NCI-H82 (cell line): ENCODE measurements around the gene HIVEP3.
A peak's percentile ranks its signal among the peaks of the same experiment; 100 is the strongest.

ENCODE experiments used
- DNase-seq: peaks from one replicate; lab custom pipeline; 2025; lab: John Stamatoyannopoulos, UW

Gene HIVEP3

DNA sequence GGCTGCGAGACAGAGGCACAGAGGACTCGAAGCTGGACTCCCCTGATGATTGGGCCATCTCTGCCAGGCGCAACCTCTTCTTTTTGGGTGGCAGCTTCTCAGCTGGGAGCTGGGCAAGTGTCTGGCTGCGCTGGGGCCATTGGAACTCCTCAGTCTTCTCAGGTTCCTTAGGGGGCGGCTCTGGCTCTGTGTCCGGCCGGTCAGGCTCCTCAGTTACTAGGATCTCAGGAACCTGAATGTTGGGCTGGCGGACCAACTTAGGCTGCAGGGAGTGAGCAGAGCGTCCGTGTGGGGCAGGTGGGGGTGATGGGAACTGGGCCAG lies 336.8 kb downstream of the HIVEP3 start:
- DNase-seq = no peak

GRCh38 chr1:41581216-41582003 lies 337.3 kb downstream of the HIVEP3 start:
- DNase-seq = no peak

DNA sequence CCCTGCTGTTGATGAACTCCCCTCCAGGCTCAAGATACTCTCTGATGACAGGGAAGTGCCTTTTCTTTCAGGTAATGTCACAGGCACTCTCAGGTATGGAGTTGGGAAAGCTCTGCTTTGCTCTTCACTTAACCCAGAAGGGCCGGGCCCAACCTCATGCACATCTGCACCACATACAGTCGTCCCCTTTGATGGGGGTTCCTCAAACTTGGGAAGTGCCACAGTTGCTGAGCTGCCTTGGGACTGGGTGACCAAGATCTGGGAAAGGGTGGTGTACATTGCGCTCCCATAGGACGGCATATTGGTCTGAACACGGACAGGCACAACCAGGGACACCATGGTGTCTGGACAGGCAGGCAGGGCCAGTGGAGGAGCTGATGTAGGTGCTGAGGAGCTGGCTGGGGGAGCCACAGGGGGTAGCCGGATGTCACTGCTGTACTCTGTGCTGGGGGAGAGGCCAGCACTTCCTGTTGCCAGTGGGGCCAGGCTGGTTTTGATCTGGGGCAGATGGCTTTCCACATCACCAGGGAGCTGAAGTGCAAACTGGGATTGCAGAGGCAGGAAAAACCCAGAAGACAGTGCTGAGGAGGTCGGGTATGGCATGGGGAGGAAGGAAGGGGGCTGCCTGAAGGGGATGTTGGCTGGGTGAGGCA lies 338.1 kb downstream of the HIVEP3 start:
- no peak for DNase-seq

GRCh38 chr1:41580021-41580420 lies 338.7 kb downstream of the HIVEP3 start:
- peak; percentile 83 for DNase-seq

DNA sequence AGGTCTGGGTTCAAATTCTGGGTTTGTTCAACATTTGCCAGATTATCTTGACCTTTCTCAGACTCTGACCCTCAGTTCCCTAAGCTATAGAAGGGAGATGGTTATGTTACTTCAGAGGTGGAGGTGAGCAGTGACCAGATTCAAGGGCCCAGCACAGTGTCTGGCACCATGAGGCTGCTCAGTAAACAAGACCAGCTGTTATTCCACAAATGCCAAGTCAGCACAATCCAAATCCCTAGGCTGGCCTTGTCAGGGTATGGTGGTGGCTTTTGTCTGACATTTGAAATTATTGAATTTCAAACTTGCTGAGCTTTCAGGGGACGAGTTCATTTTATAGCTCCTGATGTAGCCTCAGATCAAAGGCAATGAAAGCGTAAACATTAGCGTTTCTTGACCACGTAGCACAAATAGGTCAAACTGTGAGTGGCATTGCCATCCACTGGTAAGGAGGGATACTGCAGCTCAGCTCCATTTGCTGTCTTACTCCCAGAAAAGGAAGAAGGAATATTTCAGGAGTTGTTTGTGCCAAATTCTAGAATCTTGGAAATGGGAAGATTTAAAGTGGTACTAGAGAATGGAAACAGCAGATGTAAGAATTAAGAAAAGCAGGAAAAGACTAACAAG lies 339.9 kb downstream of the HIVEP3 start:
- peak; percentile 17 for DNase-seq

DNA sequence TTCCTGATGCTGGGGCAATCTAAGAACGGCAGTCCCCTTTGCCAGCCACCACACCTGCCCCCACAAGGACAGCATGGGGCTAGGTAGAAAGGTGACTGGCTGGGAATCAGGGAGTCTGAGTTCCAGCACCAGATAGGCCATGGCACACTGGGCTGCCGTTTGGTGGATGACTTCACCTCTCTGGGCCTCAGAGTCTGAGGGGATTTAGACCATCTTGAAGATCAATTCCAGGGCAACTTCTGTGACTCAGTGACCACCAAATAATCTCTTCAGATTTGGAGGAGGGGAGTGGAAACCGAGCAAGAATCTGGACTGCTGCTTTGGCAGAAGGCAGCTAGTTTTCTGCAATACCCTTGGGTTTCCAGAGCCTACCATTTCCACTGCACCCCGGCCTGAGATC lies 342.1 kb downstream of the HIVEP3 start:
- DNase-seq = no peak

DNA sequence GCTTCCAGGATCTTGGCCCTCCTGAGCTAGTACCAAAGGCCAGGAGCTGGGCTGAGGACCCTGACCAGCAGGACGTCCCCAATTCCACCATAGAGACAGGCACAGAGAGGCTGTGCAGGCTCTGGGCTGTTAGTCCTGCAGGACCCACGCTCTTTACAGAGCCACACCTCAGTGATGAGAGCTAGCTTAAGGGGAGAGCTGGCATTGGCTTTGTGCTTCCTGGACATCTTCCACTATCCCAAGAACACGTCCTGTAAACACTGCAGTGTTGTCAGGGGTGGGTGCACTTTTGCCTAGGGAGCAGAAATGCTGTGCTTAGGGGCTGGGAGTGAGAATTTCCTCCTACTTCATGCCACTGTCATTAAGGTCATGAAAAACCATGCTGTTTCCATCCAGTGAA lies 342.5 kb downstream of the HIVEP3 start:
- DNase-seq = no peak

GRCh38 chr1:41574842-41575241 lies 343.9 kb downstream of the HIVEP3 start:
- no peak for DNase-seq

DNA sequence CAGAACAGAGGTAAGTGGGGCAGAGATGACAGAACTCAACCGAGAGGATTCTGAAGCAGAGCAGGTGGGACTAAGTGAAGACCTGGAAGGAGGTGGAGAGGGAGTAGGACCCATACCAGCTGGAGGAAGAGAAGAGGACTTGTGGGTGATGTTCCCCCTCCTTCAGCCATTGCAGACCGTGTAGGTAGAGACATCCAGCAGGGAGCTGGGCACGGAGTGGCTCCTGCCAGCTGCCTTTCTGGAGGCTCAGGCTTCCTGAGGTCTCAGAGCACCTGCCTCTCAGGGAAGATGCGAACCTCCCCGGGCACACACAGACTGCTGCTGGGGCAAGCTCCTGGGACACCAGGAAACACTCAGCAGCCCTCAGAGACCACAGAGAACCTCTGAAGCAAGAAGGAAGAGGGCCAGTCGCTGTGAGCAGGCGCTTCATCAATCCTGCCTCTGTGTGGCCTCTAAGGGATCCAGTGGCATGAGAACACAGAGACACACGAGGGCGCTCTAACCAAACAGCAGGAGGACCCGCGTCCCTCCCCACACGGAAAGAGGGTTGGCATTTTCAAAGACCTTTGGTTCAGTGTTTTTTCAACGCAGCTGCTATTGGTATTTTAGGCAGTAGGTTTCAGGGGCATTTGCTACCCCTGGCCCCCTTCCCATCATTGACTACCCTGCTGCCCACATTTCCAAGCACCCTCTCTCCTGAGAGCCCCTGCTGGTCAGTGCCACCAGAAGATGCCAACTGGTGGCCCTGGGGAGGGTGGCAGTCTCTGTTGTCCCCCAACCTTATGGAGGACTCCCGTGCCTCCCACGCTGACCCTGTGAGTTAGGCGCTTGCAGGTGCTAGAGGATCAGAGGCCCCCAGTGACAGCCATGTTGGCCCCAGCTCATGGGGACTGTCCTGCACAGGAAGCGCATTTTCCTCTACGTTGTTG lies 344.7 kb downstream of the HIVEP3 start:
- peak; percentile 91 for DNase-seq

DNA sequence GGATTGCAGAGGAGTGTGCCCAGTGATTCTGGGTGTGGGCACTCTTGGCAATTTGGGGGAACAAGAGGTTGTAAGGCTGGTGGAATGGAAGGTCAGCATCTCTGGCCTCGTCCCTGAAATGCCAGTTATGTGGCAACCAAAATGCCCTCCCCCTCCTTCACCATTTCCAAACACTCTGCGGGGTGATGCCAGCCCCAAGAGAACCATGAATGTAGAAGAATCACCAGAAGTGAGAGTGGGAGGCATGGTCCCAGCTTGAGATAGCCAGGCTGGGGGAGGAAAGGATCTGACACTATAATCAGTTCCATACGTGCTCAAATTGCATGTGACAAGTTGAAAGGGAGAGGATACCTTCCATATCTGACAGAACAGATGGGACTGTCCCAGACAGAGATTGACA lies 345.5 kb downstream of the HIVEP3 start:
- DNase-seq = no peak

DNA sequence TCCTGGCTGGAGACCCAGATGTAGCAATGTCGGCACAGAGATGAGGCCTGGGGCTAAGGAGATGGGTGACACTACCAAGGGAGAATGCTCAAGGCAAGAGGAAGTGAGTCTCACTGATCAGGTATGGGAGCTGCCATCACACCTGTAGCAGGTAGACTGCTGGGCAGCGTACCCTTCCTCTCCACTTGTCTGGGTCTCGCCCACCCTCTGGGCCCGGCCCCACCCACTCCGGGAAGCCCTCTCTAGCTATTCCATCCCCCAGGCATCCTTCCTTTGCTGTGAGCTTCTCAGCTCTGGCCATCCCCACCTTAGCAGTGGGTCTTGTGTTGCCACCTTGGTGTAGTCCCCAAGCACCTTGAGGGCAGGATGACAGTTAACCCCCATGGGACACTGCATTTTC lies 346.5 kb downstream of the HIVEP3 start:
- DNase-seq = no peak

DNA sequence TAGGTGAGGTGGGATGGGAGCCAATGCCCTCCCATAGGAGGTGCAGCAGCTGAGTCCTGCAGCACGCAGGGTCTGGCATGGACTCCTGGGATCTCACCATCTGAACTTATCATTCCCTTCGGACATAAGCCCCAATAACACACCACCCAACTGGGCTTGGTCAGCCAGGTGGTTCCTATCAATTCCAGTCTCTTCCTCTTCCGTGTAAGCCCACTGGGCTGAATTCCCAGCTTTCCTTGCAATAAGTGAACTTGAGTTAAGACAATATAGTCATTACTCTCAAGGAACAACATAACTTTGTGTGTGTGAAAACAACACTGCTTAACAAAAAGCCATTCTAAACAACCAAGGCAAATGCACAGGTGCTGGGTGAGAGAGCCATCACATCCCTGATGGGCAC lies 347.7 kb downstream of the HIVEP3 start:
- no peak for DNase-seq

GRCh38 chr1:41568204-41568603 lies 350.5 kb downstream of the HIVEP3 start:
- no peak for DNase-seq

DNA sequence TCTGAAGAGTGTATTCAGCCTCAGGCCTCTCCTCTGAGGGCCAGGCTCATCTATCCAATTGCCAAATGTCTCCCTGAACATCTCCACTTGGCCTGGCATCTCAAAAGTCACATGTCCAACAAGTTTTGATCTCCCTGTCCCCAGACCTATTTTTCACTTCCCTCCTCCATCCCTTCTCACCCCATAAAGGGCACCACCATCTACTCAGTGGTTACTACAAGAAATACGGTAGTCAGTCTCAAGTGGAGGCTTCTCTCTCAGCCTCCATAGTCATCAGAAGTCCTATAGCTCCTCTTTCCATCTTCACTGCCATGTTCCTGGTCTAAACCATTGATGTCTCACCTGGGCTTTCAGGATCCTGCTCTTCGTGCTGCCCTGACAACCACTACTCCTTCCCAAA lies 351.8 kb downstream of the HIVEP3 start:
- DNase-seq = no peak

DNA sequence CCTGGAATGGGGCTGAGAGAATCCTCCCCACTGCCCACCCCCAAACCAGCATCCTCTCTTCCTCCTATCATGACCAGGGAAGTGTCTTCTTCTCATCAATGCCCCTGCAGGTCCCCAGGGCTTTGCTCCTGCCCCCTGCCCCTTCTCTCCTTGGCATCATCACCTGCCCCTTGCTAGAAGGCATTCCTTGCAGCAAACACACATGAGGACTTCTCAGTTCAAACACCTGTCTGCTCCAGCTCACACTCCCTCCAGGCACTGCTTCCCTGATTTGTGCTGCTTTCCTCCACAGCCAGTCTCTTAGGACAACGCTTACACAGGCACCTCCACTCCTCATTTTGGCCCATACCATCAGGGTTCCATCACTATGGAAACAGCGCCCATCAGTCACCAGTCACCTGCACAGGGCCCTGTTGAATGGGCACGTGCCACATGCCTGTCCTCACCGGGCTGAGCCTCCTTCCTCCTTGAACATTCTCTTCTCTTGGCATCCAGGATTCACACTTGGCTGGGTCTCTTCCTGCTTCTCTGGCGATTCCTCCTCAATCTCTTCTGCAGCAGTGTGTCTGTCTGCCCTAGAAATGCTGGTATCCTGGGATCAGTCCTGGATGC lies 352.3 kb downstream of the HIVEP3 start:
- no peak for DNase-seq

- DNase-seq = no peak
These were observed 353.8 kb downstream of the HIVEP3 start for GRCh38 chr1:41564741-41565475.

DNA sequence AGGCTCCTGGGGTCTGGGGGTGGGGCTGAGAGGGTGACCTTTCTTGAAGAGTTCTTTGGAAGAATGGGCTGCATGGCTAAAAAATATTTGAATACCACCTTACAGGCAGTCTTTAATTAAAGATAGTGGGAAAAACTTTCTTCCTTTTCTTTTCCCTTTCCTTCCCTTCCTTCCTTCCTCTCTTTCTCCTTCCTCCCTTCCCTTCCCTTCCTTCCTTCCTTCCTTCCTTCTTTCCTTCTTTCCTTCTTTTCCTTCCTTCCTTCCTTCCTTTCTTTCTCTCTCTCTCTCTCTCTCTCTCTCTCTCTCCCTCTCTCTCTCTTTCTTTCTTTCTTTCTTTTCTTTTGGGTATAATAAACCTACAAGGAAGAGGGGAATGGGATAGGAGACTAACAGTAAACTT lies 356.4 kb downstream of the HIVEP3 start:
- DNase-seq = no peak

DNA sequence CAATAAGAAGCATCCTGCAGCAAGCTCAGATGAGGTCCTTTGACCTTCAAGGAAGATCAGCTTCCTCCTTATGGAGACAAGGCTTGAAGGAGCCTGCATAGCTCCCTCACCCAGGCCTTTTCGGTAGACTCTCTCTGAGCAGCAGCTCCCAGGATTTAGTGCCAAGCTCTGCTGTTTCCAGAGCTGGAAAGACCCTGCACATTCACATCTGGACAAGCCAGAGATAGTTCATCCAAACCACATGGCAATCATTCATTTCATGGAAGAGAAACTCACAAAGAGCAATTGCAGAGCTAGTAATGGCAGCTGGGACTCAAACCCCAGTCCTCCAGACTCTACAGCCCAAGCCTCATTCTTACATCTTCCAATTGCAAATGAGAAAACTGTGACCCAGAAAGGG lies 357.8 kb downstream of the HIVEP3 start:
- DNase-seq = no peak

- DNase-seq = no peak
These were observed 358.2 kb downstream of the HIVEP3 start for GRCh38 chr1:41560496-41560895.

- no peak for DNase-seq
These were observed 359.4 kb downstream of the HIVEP3 start for GRCh38 chr1:41559331-41559730.

DNA sequence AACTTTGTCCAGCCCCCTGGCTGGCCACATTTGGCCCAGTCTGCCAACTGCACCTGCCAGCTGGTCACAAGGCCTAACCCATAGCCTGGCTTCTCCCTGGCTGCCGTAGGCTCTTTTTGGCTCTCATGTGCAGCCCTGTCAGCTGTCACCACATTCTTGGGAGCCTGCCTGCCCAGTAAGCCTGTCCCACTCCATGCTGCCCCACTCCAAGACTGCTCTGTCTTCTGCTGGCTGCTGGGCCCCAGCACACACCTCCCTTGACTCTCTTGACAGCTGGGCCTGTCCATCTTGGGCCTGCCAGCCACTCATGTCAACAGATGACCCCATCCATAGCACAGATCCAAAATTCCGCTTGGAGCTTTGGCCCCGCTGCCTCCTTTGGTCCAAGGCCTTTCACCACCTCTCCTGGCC lies 360.0 kb downstream of the HIVEP3 start:
- no peak for DNase-seq
